Measurements from ENCODE around the gene C20orf204. TPM values are rescaled to one million over a fixed set of nuclear protein-coding genes. Genes with fewer than 3 reads are reported as not detected.

The C20orf204 gene
- total RNA-seq, 4 donors from 2014 or later: 0.17 to 1.6 (median 0.32) TPM

DNA sequence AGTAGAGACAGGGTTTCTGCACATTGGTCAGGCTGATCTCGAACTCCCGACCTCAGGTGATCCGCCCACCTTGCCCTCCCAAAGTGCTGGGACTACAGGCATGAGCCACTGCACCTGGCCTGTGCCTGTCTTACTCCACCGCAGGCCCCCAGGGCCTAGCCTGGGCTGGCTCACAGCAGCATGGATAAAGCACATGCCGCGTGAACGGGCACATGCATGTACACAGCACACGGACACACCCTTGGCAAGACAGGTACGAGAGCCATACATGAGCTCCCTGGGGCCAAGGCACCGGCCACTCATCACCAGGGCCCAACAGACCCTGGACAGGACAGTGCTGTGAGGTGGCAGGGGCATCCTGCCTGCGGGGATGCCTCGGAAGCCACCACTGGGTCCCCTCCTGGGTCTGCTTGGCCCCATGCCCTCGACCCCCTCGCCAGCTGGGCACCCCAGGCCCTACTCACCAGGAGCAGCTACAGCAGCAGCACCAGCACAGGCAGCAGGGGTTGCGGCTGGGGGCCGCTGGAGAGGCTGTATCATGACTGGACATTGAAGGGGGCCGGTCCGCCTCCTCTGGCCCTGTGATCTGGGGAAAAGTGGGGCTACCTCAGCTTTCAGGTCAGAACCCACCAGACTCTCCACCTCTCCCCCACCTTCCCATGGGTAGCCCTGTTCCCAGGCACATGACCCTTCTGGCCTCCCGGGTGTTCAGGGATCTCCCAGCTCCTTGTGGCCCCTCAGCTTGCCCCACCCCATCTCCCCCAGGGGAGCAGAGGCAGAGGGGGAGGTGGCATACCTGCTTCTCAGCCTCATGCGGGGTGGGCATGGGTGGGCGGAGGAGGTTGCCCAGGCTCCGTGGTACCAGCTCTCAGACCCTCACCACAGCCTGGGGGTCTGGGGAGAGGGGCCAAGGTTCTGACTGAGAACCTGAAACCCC lies 40.3 kb downstream of the C20orf204 start:
- 92% methylated on average over 7 of the region's 22 CpGs for WGBS
- intact Hi-C loops (cut with DNase I): no loop called here
- Histone ChIP-seq H3K27ac (replicated peaks in 1 of 4) (no peak overlapping the region), H3K4me3 (peak overlapping the region; percentile 67 to 86 (median 76)), H3K27me3 (no peaks in the 10 kb centered on the region), H3K9me3 (no peaks in the 10 kb centered on the region), H3K4me1 (peaks cover 26 to 33% (median 26%) of the 10 kb centered on the region in 4 donors), H3K36me3 (peaks cover 6 to 36% (median 33%) of the 10 kb centered on the region in 4 donors)
- TF ChIP-seq POLR2AphosphoS5 (IDR thresholded peaks at IDR 0.05) (no peak), POLR2A (IDR thresholded peaks at IDR 0.05; ENCODE audit: low read depth) (no peak), EP300 (IDR thresholded peaks at IDR 0.05) (no peak)
- TF ChIP-seq, protein P1, sequence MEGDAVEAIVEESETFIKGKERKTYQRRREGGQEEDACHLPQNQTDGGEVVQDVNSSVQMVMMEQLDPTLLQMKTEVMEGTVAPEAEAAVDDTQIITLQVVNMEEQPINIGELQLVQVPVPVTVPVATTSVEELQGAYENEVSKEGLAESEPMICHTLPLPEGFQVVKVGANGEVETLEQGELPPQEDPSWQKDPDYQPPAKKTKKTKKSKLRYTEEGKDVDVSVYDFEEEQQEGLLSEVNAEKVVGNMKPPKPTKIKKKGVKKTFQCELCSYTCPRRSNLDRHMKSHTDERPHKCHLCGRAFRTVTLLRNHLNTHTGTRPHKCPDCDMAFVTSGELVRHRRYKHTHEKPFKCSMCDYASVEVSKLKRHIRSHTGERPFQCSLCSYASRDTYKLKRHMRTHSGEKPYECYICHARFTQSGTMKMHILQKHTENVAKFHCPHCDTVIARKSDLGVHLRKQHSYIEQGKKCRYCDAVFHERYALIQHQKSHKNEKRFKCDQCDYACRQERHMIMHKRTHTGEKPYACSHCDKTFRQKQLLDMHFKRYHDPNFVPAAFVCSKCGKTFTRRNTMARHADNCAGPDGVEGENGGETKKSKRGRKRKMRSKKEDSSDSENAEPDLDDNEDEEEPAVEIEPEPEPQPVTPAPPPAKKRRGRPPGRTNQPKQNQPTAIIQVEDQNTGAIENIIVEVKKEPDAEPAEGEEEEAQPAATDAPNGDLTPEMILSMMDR (IDR thresholded peaks at IDR 0.05): no peak
- no peak for DNase-seq (ENCODE audit: extremely low spot score)

DNA sequence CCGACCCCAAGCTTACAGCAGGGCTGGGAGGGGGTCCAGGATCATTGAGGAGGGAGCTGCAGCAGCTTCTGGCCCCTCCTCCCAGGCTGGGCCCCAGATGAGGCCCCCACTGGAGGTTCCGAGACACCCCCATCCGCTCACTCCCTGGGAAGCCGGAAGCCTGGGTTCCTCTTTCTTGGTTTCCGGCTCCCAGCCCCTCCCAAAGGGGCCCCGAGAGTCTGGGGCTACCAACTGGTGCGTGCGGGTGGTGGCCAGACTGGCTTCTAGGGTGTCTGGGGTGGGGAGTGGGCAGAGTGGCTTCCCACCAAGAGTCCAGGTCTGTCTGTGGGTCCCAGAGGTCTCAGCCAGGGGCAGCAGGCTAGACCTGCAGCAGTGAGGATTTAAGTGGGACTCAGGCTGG lies 41.1 kb downstream of the C20orf204 start:
- Histone ChIP-seq H3K4me3 (peak overlapping the region; percentile 67 to 86 (median 76)), H3K27me3 (peaks cover 0 to 1% (median 0%) of the 10 kb centered on the region in 4 donors), H3K36me3 (peaks cover 6 to 28% (median 26%) of the 10 kb centered on the region in 4 donors), H3K4me1 (peaks cover 26 to 35% (median 26%) of the 10 kb centered on the region in 4 donors), H3K9me3 (no peaks in the 10 kb centered on the region), H3K27ac (replicated peaks in 1 of 4) (no peak overlapping the region)
- TF ChIP-seq POLR2AphosphoS5 (IDR thresholded peaks at IDR 0.05): no peak
- no peak for TF ChIP-seq EP300 (IDR thresholded peaks at IDR 0.05)
- TF ChIP-seq, protein P1 (IDR thresholded peaks at IDR 0.05): no peak
- TF ChIP-seq POLR2A (IDR thresholded peaks at IDR 0.05; ENCODE audit: low read depth): no peak
- WGBS: no CpG with 5 or more reads among the region's 8 CpGs
- DNase-seq (ENCODE audit: extremely low spot score): no peak
- intact Hi-C loops (cut with DNase I): no loop called here

DNA sequence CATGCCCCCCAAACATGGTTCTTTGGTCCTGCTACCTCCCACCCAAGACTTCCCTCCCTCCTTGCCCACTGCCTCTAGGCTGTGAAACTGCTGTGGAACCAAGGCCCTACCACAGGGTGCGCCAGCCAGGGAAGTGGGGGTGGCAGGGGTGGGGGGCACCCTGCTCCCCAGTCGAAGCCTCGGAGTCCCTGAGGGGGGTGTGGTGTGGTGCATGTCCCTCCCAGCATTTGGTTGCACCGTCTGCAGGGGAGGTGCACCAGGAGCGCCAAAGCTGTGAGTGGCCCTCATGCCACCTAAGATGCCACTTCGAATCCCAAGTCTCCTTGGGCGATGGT lies 41.5 kb downstream of the C20orf204 start:
- TF ChIP-seq POLR2A (IDR thresholded peaks at IDR 0.05; ENCODE audit: low read depth) (no peak), POLR2AphosphoS5 (IDR thresholded peaks at IDR 0.05) (no peak), EP300 (IDR thresholded peaks at IDR 0.05) (no peak)
- TF ChIP-seq, protein P1 (IDR thresholded peaks at IDR 0.05): no peak
- Histone ChIP-seq H3K27ac (replicated peaks in 1 of 4) (no peak overlapping the region), H3K27me3 (peaks cover 0 to 5% (median 0%) of the 10 kb centered on the region in 4 donors), H3K36me3 (peaks cover 5 to 24% (median 22%) of the 10 kb centered on the region in 4 donors), H3K9me3 (no peaks in the 10 kb centered on the region), H3K4me1 (peaks cover 26 to 39% (median 27%) of the 10 kb centered on the region in 4 donors), H3K4me3 (peak overlapping the region; percentile 67 to 86 (median 76))
- intact Hi-C loops (cut with DNase I): no loop called here
- WGBS: no CpG with 5 or more reads among the region's 7 CpGs
- DNase-seq (ENCODE audit: extremely low spot score): no peak

DNA sequence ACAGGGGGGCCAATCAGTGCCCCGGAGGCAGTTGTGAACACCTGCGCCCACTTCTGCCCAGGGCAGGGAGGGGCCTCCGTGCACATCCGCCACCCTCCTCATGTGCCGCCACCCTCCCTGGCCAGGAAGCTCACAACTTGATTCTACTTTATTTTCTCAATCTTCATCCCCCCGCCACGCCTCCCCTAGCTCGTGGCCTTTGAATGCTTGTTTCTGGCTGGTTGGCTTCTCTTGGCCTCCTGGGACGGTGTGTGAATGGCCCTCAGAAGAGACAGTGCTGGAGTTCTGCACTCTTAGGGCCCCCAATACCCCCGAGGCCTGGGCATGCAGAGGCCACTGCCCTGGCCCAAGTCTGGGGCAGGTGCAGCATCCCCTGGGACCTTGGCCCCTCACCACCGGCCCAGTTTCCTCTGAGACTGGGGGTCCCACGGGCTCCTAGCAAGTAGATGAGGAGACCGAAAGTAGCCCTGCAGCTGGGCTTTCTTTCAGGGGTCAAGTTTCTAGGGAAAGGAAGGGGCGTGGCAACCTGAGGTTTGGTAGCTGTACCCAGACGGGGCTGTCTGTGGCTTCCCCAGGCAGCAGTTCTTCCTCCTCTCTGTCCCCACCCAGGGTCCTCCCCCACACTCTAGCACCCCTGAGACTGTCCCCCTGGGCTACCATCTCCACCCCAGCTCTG lies 42.0 kb downstream of the C20orf204 start:
- intact Hi-C loops (cut with DNase I): no loop called here
- H3K4me3 ChIP-seq: peak overlapping the region; percentile 67 to 86 (median 76)

More for the DNA sequence above, 42.0 kb downstream of the C20orf204 start:
- Histone ChIP-seq H3K27ac (replicated peaks in 1 of 4) (no peak overlapping the region), H3K9me3 (no peaks in the 10 kb centered on the region), H3K4me1 (peaks cover 27 to 43% (median 30%) of the 10 kb centered on the region in 4 donors), H3K36me3 (peaks cover 0 to 19% (median 17%) of the 10 kb centered on the region in 4 donors), H3K27me3 (peaks cover 0 to 10% (median 0%) of the 10 kb centered on the region in 4 donors)
- 52% methylated on average over 9 of the region's 15 CpGs for WGBS
- no peak for DNase-seq (ENCODE audit: extremely low spot score)
- TF ChIP-seq, protein P1 (IDR thresholded peaks at IDR 0.05): no peak
- TF ChIP-seq EP300 (IDR thresholded peaks at IDR 0.05) (no peak), POLR2AphosphoS5 (IDR thresholded peaks at IDR 0.05) (no peak), POLR2A (IDR thresholded peaks at IDR 0.05; ENCODE audit: low read depth) (no peak)

Data from esophagus muscularis mucosa (tissue), 4 donors.